Hypothalamus (tissue), 51 donors: ENCODE results near the gene HSF4.

Source experiments
- DNase-seq, 51 donors: peaks; one replicate each; lab custom pipeline; 2025; lab: John Stamatoyannopoulos, UW

The HSF4 gene

DNA sequence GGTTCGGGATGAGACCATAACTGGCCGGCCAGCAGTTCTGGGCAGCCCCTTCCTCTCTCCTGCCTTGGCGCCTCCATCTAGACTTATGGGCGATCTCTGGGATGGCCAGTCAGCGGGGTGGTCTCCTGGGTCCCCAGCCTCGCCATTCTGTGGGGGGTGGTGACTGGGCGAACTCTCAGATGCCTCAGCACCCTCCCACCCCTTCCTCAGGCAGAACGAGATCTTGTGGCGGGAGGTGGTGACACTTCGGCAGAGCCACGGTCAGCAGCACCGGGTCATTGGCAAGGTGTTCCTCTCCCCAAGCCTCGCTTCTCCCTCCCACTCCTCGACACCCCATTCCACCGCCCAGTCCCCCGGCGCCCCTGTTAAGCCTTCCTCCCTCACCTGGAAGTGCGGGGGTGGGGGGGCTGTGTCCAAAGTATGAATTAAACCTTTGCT, 1.6 kb downstream of the HSF4 start:
- no peak for DNase-seq

DNA sequence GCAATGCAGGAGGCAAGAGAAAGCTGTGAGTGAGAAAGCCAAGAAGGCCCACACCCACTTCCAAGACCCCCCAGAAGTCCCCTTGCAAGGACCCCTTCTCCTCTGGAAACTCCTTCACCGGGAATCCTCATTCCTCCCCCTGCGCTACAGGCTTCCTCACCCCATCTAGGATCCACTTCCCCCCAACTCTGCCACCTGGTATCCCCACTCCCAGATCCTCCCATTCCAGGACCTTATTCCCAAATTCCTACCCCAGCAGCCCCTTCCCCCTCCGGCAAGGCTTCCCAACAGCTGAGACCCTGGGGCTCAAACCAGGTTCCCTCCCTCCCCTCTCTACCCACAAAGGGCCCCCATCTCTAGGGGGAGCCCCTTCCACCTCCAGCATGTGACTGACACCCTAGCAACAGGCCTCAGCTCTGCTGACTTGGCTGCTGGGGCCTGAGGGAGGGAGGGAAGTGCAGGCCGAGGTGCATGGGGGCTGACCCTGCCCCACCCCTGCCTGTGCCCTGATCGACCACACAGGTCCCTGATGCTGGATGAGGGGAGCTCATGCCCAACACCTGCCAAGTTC, 2.1 kb downstream of the HSF4 start:
- DNase-seq, result no peak

DNA sequence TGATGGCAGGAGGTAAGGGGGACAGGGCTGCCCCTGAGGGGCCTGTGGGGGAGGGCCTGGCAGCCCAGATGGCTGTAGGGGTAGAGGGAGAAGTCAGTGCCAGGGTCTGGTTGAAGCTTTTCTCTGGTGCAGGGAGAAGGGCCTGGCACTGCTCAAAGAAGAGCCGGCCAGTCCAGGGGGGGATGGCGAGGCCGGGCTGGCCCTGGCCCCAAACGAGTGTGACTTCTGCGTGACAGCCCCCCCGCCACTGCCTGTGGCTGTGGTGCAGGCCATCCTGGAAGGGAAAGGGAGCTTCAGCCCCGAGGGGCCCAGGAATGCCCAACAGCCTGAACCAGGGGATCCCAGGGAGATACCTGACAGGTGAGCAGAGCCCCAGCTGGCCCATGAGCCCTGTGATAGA, 3.0 kb downstream of the HSF4 start:
- DNase-seq, result no peak

DNA sequence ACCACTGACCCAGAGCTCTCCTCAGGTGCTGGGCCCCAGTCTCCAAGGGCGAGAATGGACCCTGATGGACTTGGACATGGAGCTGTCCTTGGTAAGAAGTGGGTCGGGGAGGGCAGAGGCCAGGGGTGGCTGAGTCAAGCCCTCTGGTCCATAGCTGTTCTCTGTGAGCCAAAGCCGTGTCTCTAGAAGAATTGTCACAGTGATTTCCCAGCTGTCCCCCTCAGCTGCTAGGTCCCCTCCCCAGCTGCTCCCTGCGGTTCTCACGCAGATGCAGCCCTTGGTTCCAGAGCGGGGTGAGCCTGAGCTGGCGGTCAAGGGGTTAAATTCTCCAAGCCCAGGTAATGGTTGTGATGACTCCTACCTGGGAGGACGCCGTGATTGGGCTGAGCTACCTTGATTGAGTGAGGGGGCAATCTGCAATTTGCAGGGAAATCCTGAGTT, 4.5 kb downstream of the HSF4 start:
- no peak for DNase-seq

DNA sequence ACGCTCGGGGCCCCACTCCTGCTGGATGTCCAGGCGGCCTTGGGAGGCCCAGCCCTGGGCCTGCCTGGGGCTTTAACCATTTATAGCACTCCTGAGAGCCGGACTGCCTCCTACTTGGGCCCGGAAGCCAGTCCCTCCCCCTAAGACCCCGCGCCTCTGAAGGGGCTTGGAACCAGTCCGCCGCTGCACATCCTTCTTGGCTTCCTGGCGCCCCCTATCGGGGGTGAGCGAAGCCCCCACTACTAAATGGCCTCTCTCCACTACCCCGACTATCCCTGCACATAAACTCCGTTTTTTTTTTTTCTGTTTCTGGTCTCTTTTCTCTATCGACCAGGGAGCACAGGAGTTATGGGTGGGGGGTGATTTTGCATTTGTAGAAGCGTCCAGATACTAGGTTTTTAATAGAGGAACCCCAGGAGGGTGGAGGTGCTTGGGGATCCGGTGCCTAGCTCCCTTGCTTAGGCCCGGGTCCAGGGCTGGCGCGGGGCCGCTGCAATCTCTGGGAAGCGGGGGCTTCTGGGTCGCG, 5.2 kb downstream of the HSF4 start:
- peak in 13 of 51 donors; percentile 11 to 58 (median 29) for DNase-seq

DNA sequence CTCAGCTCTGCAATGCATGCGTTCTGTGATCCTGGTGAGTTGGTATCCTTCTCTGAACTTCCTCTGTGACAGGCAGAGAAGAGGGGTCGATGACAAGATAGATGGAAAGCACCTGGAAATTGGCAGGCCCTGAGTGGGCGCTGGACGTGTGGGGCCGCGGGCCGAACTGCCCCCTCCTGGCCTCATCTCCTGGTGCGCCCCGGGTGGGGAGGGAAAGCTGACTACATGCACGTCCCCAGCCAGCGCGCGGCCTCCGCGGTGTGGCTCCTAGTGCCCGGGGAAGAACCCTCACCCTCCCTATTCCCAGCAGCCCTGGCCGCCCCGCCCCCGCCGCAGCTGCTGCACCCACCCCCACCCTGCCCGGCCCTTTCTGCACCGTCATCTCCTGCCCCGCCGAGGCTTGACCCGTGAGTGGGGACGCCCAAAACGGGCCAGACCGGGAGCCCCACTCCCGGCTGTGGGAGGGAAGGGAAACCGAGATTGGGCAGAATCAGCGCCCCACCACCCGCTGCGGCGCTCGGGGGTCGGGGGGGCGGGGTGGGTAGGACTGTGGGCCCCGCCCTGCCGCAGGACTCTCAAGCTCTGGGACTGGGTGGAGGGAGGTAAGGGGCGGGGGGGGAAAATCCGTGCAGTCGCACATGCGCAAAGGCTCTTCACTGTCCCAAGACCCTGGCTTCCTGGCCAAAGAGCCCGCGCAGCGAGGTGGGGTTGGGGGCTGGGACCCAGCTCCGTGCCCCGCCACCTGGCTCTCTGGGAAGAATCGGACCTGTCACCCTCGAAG, 5.8 kb downstream of the HSF4 start, which contains the start of gene NOL3:
Gene NOL3, plus strand, starts transcription at position 371 of the 781 bp plus-strand sequence.
- DNase-seq, result peak in 47 of 51 donors; percentile 14 to 81 (median 57)

DNA sequence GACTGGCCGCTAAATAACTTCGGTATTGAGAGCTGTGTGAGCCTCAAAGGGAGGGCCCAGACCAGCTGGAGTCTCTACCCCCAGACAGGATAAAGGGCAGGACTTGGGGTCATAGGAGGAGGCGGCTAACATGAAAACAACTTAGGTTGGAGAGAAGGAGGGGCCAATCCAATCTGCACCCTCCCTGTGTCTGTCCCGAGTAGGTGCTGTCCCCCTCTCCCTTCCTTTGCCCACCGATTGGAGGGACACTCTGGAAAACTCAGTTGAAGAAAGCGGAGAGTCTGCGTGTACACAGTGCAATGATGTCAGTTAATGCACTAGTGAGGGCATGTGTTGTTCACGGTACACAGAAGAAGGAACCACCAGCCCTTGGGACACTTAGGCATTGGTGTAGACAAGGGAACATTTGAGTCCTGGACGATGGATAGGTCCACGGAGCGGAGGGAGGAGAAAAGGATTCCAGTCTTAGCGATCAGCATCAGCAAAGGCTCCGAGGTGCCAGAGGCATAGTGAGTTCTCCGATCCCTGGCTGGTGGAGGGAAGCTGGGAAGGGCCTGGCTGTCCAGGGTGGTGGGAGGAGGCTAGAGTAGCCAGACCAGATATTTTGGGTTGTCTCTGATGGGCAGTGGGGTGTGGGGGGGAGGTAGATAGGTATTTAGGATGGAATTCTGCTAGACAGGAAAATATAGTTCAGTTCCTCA, 6.6 kb downstream of the HSF4 start:
- peak in 2 of 51 donors; percentile 43 to 66 for DNase-seq

DNA sequence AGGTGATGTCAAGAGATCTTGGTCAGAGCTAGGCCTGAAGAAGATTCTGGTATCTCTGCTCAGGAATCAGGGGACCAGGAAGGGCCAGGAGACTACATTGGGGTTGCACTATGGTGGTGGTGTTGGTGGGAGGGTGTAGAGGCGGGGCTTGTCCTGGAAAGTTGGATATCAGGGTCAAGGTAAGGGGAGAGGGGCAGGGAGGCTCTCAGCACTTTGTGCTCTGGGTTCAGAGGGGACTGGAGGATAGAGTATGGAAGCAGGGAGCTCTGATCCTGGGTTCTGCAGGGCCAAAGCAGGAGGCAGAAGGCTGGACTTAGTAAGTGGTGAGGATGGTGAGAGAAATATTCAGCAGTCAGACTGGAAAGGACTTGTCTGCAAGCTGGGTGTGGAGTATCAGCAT, 8.8 kb downstream of the HSF4 start:
- peak in 1 of 51 donors; percentile 50 for DNase-seq

DNA sequence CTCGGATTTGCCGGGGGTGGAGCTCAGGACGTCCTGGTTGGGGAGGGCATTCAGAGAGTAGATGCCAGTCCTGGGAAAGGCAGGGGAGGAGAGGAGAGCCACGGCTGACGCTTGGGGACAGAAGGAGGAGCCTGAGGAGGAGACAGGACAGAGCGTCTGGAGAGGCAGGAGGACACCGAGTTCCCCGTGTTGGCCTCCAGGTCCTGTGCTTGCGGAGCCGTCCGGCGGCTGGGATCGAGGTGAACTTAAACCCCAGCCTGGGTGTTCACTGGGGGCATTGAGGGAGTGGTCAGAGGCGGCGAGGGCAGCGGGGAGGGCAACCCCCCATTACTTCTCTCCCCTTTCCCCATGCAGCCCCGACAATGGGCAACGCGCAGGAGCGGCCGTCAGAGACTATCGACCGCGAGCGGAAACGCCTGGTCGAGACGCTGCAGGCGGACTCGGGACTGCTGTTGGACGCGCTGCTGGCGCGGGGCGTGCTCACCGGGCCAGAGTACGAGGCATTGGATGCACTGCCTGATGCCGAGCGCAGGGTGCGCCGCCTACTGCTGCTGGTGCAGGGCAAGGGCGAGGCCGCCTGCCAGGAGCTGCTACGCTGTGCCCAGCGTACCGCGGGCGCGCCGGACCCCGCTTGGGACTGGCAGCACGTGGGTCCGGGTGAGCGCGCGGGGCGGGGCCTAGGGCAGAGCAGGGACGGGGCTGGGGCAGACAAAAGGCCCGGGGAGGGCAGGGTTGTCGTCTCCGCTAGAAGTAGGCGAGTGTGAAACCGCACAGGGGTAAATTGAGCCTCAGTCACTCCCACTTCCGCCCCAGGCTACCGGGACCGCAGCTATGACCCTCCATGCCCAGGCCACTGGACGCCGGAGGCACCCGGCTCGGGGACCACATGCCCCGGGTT, 9.5 kb downstream of the HSF4 start:
- peak in 48 of 51 donors; percentile 35 to 91 (median 74) for DNase-seq

DNA sequence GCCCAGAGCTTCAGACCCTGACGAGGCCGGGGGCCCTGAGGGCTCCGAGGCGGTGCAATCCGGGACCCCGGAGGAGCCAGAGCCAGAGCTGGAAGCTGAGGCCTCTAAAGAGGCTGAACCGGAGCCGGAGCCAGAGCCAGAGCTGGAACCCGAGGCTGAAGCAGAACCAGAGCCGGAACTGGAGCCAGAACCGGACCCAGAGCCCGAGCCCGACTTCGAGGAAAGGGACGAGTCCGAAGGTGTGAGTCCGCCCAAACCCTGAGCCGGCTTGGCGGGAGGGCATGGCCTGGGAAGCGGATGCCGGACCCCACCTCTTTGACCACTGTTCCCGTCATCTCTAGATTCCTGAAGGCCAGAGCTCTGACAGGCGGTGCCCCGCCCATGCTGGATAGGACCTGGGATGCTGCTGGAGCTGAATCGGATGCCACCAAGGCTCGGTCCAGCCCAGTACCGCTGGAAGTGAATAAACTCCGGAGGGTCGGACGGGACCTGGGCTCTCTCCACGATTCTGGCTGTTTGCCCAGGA, 10.2 kb downstream of the HSF4 start:
- peak in 2 of 51 donors; percentile 23 to 27 for DNase-seq

DNA sequence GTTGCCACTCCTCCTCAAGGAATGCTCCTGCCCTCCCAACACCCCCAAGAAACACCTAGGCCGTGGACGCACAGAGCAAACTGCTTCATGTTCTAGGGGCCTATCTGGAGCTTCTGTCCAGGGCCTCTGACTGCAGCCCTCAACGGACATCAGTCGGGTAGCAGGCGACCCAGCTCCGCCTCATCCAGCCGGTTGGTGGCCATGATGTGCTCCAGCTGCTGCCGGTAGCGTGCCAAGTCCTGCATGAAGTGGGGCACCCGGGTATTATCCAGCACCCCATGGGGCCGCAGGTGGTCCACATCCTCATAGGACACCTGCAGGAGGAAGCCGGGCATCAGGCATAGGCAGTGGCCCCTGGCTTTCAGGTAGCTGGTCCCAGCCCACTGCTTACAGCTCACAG, 12.1 kb downstream of the HSF4 start:
- DNase-seq, result no peak

DNA sequence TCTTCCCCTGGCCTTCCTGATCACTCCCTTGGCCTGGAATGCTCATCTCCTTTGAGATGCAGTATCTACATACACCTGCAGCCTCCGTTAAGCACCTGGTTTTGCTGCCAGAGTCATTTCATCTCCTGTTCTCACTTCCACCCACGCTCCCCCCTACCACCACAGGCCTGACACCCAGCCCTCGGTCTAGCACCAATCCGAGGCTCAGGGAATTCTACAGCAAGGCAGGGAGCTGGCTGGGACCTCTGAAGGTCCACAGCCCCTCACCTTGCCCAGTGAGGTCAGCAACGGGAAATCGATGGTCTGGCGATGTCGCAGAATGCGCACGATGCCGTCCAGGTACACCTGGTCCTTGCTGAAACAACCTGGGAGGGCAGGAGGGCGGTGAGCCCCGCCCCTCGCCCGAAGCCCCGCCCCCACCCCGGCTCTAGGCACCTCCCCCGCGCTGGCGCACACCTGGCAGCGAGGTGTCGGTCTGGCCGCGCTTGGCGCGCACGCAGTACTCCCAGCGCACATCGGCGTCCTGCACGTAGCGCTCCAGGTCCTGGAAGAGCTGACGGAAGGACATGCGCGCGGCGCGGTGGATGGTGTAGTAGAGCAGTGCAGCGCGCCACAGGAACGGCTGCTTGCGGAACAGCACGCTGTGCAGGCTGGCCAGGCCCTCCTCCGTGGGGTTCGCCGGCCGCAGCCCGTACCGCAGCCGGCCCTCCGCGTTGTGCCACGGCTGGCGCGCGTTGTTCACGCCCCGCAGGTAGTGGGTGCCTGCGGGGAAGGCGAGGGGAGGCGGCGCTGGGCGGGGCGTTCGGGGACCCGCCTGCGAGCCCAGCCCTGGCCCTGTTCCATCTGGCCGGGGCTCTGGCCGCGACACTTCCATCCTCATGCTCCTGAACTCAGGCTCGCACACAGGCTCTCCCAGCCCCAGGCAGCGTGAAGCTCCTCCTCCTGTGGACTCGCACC, 13.5 kb downstream of the HSF4 start:
- peak in 17 of 51 donors; percentile 10 to 53 (median 34) for DNase-seq

DNA sequence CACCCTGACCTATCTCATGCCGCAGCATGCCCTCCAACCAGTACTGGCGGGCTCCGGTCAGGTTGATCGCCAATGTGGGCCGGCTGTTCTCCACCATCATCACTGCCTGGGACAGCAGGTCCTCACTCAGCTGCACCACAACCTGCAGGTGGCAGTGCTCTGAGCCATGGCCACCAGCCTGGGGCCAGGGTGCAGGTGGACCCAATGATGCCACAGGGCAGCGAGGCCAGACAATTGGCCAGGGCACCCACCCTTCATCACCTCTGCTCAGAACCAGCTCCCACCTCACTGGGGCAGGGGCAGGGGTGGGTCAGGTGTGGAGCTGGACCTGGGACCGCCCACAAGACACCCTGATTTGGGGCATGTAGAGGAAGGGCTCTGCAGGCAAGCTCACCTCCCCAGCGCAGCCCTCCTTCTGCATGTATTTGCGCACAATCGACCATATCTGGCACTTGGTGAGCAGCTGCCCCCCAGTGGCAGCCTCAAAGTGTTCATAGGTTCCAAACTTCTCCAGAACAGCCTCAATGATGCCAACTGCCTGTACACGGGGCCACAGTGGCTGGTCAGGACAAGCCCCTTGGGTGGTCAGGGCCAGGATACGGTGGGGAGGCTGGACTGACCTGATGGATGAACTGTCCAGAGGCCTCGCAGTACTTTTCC, 15.0 kb downstream of the HSF4 start:
- no peak for DNase-seq

DNA sequence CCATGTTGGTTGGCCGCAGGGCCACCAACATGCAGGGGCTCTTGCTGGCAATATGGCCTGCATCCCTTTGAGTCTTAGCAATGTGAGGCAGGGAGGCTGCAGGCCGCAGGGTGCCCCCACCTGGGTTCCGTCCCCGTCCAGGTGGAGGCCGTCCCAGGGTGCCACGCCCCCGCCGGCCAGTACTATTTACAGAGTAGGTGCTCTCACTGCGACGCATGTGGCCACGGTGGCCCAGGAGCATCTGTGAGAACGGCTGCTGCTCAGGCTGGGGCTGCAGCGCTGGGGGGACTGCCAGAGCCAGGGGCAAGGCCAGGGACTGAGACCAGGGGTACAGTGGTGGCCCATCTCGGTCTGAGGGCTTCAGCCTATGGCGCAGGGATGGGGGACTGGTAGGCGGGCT, 15.6 kb downstream of the HSF4 start:
- no peak for DNase-seq

DNA sequence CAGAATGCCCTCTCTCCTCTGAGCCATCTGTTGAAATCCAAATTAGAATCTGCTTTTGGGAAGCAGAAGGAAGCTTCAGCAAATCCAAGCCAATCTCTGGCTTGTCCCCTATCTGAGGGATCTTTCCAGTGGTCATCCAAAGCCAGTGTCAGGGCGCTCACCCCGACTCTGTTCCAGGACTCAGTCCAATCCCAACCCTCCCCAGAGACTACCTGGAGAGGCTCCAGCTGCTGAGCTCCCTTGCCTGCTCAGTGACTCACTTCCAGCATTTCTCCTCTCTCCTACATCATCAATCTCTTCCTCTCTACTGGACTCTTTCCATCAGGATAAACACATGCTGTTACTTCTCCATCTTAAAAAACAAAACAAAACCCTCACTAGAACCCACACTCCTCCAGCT, 16.8 kb downstream of the HSF4 start:
- peak in 5 of 51 donors; percentile 11 to 36 (median 13) for DNase-seq

DNA sequence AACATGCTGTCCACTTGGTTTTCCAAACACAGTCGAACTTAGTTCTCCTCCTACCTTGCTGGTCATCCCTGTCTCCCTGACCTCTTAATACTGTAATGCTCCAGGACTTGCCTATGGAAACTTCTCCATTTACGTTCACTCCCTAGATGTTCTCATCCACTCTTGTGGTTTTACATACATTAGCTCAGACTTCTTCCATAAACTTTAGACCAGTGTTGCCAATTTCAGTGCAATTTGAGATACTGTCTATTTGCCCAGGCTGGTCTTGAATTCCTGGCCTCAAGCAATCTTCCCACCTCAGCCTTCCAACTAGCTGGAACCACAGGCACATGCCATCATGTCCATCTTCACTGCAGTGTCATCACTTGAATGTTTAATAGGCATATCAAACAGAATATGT, 17.7 kb downstream of the HSF4 start:
- DNase-seq, result no peak

DNA sequence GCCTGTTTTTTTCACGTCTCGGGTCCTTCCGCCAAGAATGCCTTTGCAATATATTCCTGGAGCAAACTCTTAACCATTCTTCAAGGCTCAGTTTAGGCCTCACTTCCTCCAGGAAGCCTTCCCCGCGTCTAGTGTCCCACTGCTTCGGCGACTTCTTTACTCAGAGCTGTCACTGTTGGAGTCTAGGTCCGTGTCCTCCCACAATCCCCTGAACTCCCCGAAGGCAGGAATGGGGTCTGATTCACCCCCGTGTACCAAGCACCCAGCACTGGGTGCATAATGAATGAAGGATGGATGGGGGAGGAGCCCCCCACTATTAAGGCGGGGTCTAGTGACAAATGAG, 18.7 kb downstream of the HSF4 start:
- DNase-seq, result no peak
